Suprapubic skin (tissue), 4 donors: Measurements from ENCODE around the gene FGF11.

Experiments used
- CTCF ChIP-seq, 2 donors: fragments of 200-600 bp in 1 of 2; fragments of 450-650 bp in 1 of 2; sonication (generic) in 1 of 2; IDR thresholded peaks; one replicate each; pipeline ENCODE4 v1.5.1; 2016 to 2019; ENCODE audit warnings: antibody characterized with exemption in 2 of 2, mild to moderate bottlenecking in 1 of 2, moderate library complexity in 1 of 2
- POLR2A ChIP-seq, 2 donors: fragments of 450-650 bp; IDR thresholded peaks; one replicate each; pipeline ENCODE4 v1.6.1; 2017; ENCODE audit warnings: antibody characterized with exemption in 2 of 2, mild to moderate bottlenecking in 2 of 2, moderate library complexity in 2 of 2
- POLR2AphosphoS5 ChIP-seq, 3 donors: sonication (generic); formaldehyde crosslinking; IDR thresholded peaks; one replicate each; pipeline ENCODE4 v1.6.1; 2017; ENCODE audit warnings: antibody characterized with exemption in 3 of 3

- TF ChIP-seq POLR2A (IDR thresholded peaks at IDR 0.05) (no peak), CTCF (IDR thresholded peaks at IDR 0.05) (no peak), POLR2AphosphoS5 (IDR thresholded peaks at IDR 0.05) (no peak)
Measured at GRCh38 chr17:7440113-7440833, 961 bp downstream of the FGF11 start.
